ENCODE measurements around the gene TFB1M.

TFB1M gene

GRCh38 chr6:155330133-155330734, 15.9 kb upstream of the TFB1M start:
- Histone ChIP-seq H3K9me3 (ENCODE audit: control insufficient read depth, insufficient read depth, low read depth, low read length) (no peaks in the 10 kb centered on the region), H3K4me1 (ENCODE audit: control insufficient read depth, insufficient read depth, low read length) (no peaks in the 10 kb centered on the region), H3K36me3 (ENCODE audit: control insufficient read depth in 2 of 2, insufficient read depth in 1 of 2, low read length in 2 of 2) (no peaks in the 10 kb centered on the region), H3K27ac (ENCODE audit: extremely low read depth, low read depth, low read length) (no peak overlapping the region), H3K4me3 (ENCODE audit: low read depth, low read length) (no peak overlapping the region)
- TF ChIP-seq ZNF37A (tag by site-specific recombination; IDR thresholded peaks at IDR 0.05) (no peak), ZNF623 (tag by site-specific recombination; IDR thresholded peaks at IDR 0.05) (peak; percentile 63)
- ChIA-PET POLR2A (no interaction called here), CTCF (interaction anchor here (0.5 to 2.2 kb wide), 9 partner anchors 8 to 1978 kb away, joined by 3 to 10 read pairs (median 3); no protein-coding TSS in a partner anchor)

GRCh38 chr6:155329460-155330132, 15.3 kb upstream of the TFB1M start:
- TF ChIP-seq ZNF426 (tag by site-specific recombination; IDR thresholded peaks at IDR 0.05) (no peak), ZNF239 (tag by site-specific recombination; IDR thresholded peaks at IDR 0.05) (no peak), ZNF202 (tag by site-specific recombination; IDR thresholded peaks at IDR 0.05; ENCODE audit: borderline replicate concordance) (no peak), ZNF433 (tag by site-specific recombination; IDR thresholded peaks at IDR 0.05; ENCODE audit: low read depth) (no peak), SCRT2 (tag by site-specific recombination; IDR thresholded peaks at IDR 0.05) (no peak), ZNF747 (tag by site-specific recombination; IDR thresholded peaks at IDR 0.05) (no peak), ZNF843 (tag by site-specific recombination; IDR thresholded peaks at IDR 0.05) (no peak), OVOL3 (tag by site-specific recombination; IDR thresholded peaks at IDR 0.05) (no peak), ZNF335 (tag by site-specific recombination; conservative IDR thresholded peaks at IDR 0.05) (no peak), ZNF394 (tag by site-specific recombination; IDR thresholded peaks at IDR 0.05; ENCODE audit: borderline replicate concordance) (no peak), GFI1B (tag by site-specific recombination; IDR thresholded peaks at IDR 0.05) (no peak), MYNN (tag by site-specific recombination; IDR thresholded peaks at IDR 0.05; ENCODE audit: borderline replicate concordance) (no peak), ZNF248 (tag by site-specific recombination; IDR thresholded peaks at IDR 0.05) (no peak), ZNF580 (tag by site-specific recombination; IDR thresholded peaks at IDR 0.05) (no peak), ATF2 (tag by site-specific recombination; IDR thresholded peaks at IDR 0.05; ENCODE audit: low read depth) (no peak)
- Histone ChIP-seq H3K9me3 (ENCODE audit: control insufficient read depth, insufficient read depth, low read depth, low read length) (no peaks in the 10 kb centered on the region), H3K36me3 (ENCODE audit: control insufficient read depth in 2 of 2, insufficient read depth in 1 of 2, low read length in 2 of 2) (no peaks in the 10 kb centered on the region), H3K27ac (ENCODE audit: extremely low read depth, low read depth, low read length) (no peak overlapping the region), H3K4me1 (ENCODE audit: control insufficient read depth, insufficient read depth, low read length) (no peaks in the 10 kb centered on the region), H3K4me3 (ENCODE audit: low read depth, low read length) (no peak overlapping the region)
- ChIA-PET POLR2A (no interaction called here), CTCF (interaction anchor here (0.5 to 2.2 kb wide), 11 partner anchors 11 to 1979 kb away, joined by 3 to 10 read pairs (median 3); no protein-coding TSS in a partner anchor)

- ChIA-PET POLR2A (no interaction called here), CTCF (interaction anchor here (0.7 to 2.3 kb wide), 11 partner anchors 9 to 761 kb away, joined by 3 to 23 read pairs (median 4); no protein-coding TSS in a partner anchor)
- Histone ChIP-seq H3K4me1 (ENCODE audit: control insufficient read depth, insufficient read depth, low read length) (no peaks in the 10 kb centered on the region), H3K4me3 (ENCODE audit: low read depth, low read length) (no peak overlapping the region), H3K27ac (ENCODE audit: extremely low read depth, low read depth, low read length) (no peak overlapping the region), H3K9me3 (ENCODE audit: control insufficient read depth, insufficient read depth, low read depth, low read length) (no peaks in the 10 kb centered on the region), H3K36me3 (ENCODE audit: control insufficient read depth in 2 of 2, insufficient read depth in 1 of 2, low read length in 2 of 2) (no peaks in the 10 kb centered on the region)
- TF ChIP-seq ZNF211 (tag by site-specific recombination; IDR thresholded peaks at IDR 0.05; ENCODE audit: low read depth), result no peak
- no peak for TF ChIP-seq PRDM1 (tag by site-specific recombination; IDR thresholded peaks at IDR 0.05)
- no peak for TF ChIP-seq ZNF704 (tag by site-specific recombination; IDR thresholded peaks at IDR 0.05)
- no peak for TF ChIP-seq ZNF146 (tag by site-specific recombination; IDR thresholded peaks at IDR 0.05)
- TF ChIP-seq SCRT1 (tag by site-specific recombination; IDR thresholded peaks at IDR 0.05; ENCODE audit: borderline replicate concordance), result no peak
- no peak for TF ChIP-seq ZNF112 (tag by site-specific recombination; IDR thresholded peaks at IDR 0.05)
- TF ChIP-seq HOXC10 (CRISPR knock-in tag; IDR thresholded peaks at IDR 0.05), result no peak
- no peak for TF ChIP-seq ZNF202 (tag by site-specific recombination; IDR thresholded peaks at IDR 0.05; ENCODE audit: borderline replicate concordance)
- no peak for TF ChIP-seq ZNF626 (tag by site-specific recombination; IDR thresholded peaks at IDR 0.05)
- TF ChIP-seq ZNF76 (tag by site-specific recombination; IDR thresholded peaks at IDR 0.05; ENCODE audit: borderline replicate concordance, low read depth), result no peak
Measured at GRCh38 chr6:155328539-155329459, 14.5 kb upstream of the TFB1M start.
